HFFc6 (cell line): ENCODE data around the gene CYSLTR2. TPM values are rescaled to one million over a fixed set of nuclear protein-coding genes. Genes with fewer than 3 reads are reported as not detected.

Experiments
- DNase-seq: peaks from one replicate; pipeline ENCODE4 v3.0.0-alpha.2; 2018
- H3K27ac Mint-ChIP-seq: 2 replicates; pipeline ENCODE4 v1.8.0; 2020; ENCODE audit warnings: mild to moderate bottlenecking, mixed read lengths
- H3K27me3 Mint-ChIP-seq: 2 replicates; pipeline ENCODE4 v1.8.0; 2021; ENCODE audit warnings: mild to moderate bottlenecking, moderate library complexity, mixed read lengths; ENCODE audit not compliant: insufficient read depth
- H3K36me3 Mint-ChIP-seq: 2 replicates; pipeline ENCODE4 v1.8.0; 2021; ENCODE audit warnings: low read depth, mixed read lengths
- H3K4me1 Mint-ChIP-seq: 2 replicates; pipeline ENCODE4 v1.8.0; 2020; ENCODE audit warnings: low read depth, mixed read lengths
- H3K4me3 Mint-ChIP-seq: 2 replicates; pipeline ENCODE4 v1.8.0; 2020; ENCODE audit warnings: mild to moderate bottlenecking, moderate library complexity, mixed read lengths
- H3K9me3 Mint-ChIP-seq: 2 replicates; pipeline ENCODE4 v1.8.0; 2020; ENCODE audit warnings: mild to moderate bottlenecking, mixed read lengths
- CTCF ChIP-seq: fragments of 200-600 bp; sonication (generic); IDR thresholded peaks from 2 replicates; pipeline ENCODE4 v1.5.0; 2021; ENCODE audit warnings: antibody characterized with exemption, mild to moderate bottlenecking
- total RNA-seq, 6 experiments: library from RNA; stranded (reverse); fragmentation: NEBNext Ultra II Directional; extraction: Animal tissue kit (Norgen Biotek cat#: 25700); gene quantifications; 2 replicates in 1 of 6; 3 replicates in 5 of 6; pipeline ENCODE4 v1.2.3, GENCODE V29; 2021

CYSLTR2 gene
- total RNA-seq, 6 experiments from 2014 or later, result not detected

GRCh38 chr13:48679941-48680680 lies 26.4 kb downstream of the CYSLTR2 start:
- Mint-ChIP-seq H3K9me3 (no peaks in the 10 kb centered on the region; the same call in 1 of the 2 replicates), H3K4me1 (no peaks in the 10 kb centered on the region), H3K4me3 (no peak overlapping the region), H3K27ac (no peak overlapping the region), H3K36me3 (no peaks in the 10 kb centered on the region), H3K27me3 (peaks cover 17% of the 10 kb centered on the region)
- no peak for TF ChIP-seq CTCF
- no peak for DNase-seq

- H3K27me3 Mint-ChIP-seq, result peaks cover 18% of the 10 kb centered on the region
- no peak overlapping the region for H3K4me3 Mint-ChIP-seq
- no peak for DNase-seq
- TF ChIP-seq CTCF, result no peak
- no peaks in the 10 kb centered on the region for H3K36me3 Mint-ChIP-seq
- H3K27ac Mint-ChIP-seq, result no peak overlapping the region
- no peaks in the 10 kb centered on the region for H3K4me1 Mint-ChIP-seq
- H3K9me3 Mint-ChIP-seq, result no peaks in the 10 kb centered on the region; the same call in 1 of the 2 replicates
Observed at GRCh38 chr13:48680756-48681392, 27.1 kb downstream of the CYSLTR2 start.

GRCh38 chr13:48681905-48682304 lies 28.2 kb downstream of the CYSLTR2 start:
- Mint-ChIP-seq H3K4me1 (no peaks in the 10 kb centered on the region), H3K27ac (no peak overlapping the region), H3K4me3 (no peak overlapping the region), H3K9me3 (no peaks in the 10 kb centered on the region; the same call in 1 of the 2 replicates), H3K36me3 (no peaks in the 10 kb centered on the region), H3K27me3 (peaks cover 19% of the 10 kb centered on the region)
- DNase-seq, result no peak
- TF ChIP-seq CTCF, result no peak

- H3K9me3 Mint-ChIP-seq, result no peaks in the 10 kb centered on the region; the same call in 1 of the 2 replicates
- peaks cover 20% of the 10 kb centered on the region for H3K27me3 Mint-ChIP-seq
- no peak for DNase-seq
- no peak overlapping the region for H3K27ac Mint-ChIP-seq
- no peaks in the 10 kb centered on the region for H3K4me1 Mint-ChIP-seq
- no peak for TF ChIP-seq CTCF
- H3K36me3 Mint-ChIP-seq, result no peaks in the 10 kb centered on the region
- no peak overlapping the region for H3K4me3 Mint-ChIP-seq
Observed at GRCh38 chr13:48682436-48682835, 28.7 kb downstream of the CYSLTR2 start.

GRCh38 chr13:48686636-48687210 lies 33.0 kb downstream of the CYSLTR2 start:
- no peak for DNase-seq
- no peaks in the 10 kb centered on the region for H3K4me1 Mint-ChIP-seq
- H3K4me3 Mint-ChIP-seq, result no peak overlapping the region
- no peaks in the 10 kb centered on the region for H3K36me3 Mint-ChIP-seq
- peaks cover 5% of the 10 kb centered on the region; the same call in 1 of the 2 replicates for H3K9me3 Mint-ChIP-seq
- peaks cover 14% of the 10 kb centered on the region for H3K27me3 Mint-ChIP-seq
- no peak for TF ChIP-seq CTCF
- H3K27ac Mint-ChIP-seq, result no peak overlapping the region
